PC-9 (cell line): Measurements from ENCODE around the gene SLC44A1.

Experiments
- EZH2 ChIP-seq: fragments of 200-600 bp; sonication (generic); IDR thresholded peaks from 2 replicates; pipeline ENCODE4 v1.8.0; 2017; ENCODE audit warnings: antibody characterized with exemption, low read depth
- TF ChIP-seq, protein P1 (sequence below): fragments of 200-600 bp; sonication (generic); conservative IDR thresholded peaks from 2 replicates; pipeline ENCODE4 v1.6.1; 2017; ENCODE audit warnings: mixed run types, antibody characterized with exemption, mild to moderate bottlenecking, moderate library complexity

DNA sequence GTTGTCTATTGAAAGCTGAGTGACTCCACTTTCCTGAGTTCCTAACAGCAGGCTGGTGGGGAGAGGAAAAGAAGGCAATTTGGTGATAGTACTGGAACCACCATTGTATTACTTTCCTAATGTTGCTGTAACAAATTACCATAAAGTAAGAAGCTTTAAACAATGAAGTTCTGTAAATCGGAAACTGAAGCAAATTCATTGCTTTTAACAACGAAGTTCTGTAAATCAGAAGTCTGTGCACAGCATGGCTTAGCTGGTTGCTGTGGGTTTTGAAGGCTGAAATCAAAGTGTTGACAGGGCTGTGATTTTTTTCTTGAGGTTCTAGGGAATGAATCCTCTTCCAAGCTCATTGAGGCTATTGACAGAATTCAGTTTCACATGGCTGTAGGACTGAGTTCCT lies 72.3 kb downstream of the SLC44A1 start:
- TF ChIP-seq, protein P1, sequence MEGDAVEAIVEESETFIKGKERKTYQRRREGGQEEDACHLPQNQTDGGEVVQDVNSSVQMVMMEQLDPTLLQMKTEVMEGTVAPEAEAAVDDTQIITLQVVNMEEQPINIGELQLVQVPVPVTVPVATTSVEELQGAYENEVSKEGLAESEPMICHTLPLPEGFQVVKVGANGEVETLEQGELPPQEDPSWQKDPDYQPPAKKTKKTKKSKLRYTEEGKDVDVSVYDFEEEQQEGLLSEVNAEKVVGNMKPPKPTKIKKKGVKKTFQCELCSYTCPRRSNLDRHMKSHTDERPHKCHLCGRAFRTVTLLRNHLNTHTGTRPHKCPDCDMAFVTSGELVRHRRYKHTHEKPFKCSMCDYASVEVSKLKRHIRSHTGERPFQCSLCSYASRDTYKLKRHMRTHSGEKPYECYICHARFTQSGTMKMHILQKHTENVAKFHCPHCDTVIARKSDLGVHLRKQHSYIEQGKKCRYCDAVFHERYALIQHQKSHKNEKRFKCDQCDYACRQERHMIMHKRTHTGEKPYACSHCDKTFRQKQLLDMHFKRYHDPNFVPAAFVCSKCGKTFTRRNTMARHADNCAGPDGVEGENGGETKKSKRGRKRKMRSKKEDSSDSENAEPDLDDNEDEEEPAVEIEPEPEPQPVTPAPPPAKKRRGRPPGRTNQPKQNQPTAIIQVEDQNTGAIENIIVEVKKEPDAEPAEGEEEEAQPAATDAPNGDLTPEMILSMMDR: no peak
- no peak for TF ChIP-seq EZH2
